H54 (cell line): ENCODE measurements around the gene LGALS3.
A peak's percentile ranks its signal among the peaks of the same experiment; 100 is the strongest.

Experiments
- DNase-seq: peaks from one replicate; pipeline ENCODE4 v3.0.0; 2011; ENCODE audit warnings: low spot score, mixed read lengths; ENCODE audit not compliant: insufficient read length
- FAIRE-seq: peaks from 3 replicates; lab custom pipeline; 2011; peaks lifted over from hg19 to GRCh38; lab: Jason Lieb, UNC
- POLR2A ChIP-seq: IDR thresholded peaks from 2 replicates; pipeline ENCODE4 v1.6.1; 2011; ENCODE audit warnings: low read depth, mild to moderate bottlenecking, low read length

Gene LGALS3

DNA sequence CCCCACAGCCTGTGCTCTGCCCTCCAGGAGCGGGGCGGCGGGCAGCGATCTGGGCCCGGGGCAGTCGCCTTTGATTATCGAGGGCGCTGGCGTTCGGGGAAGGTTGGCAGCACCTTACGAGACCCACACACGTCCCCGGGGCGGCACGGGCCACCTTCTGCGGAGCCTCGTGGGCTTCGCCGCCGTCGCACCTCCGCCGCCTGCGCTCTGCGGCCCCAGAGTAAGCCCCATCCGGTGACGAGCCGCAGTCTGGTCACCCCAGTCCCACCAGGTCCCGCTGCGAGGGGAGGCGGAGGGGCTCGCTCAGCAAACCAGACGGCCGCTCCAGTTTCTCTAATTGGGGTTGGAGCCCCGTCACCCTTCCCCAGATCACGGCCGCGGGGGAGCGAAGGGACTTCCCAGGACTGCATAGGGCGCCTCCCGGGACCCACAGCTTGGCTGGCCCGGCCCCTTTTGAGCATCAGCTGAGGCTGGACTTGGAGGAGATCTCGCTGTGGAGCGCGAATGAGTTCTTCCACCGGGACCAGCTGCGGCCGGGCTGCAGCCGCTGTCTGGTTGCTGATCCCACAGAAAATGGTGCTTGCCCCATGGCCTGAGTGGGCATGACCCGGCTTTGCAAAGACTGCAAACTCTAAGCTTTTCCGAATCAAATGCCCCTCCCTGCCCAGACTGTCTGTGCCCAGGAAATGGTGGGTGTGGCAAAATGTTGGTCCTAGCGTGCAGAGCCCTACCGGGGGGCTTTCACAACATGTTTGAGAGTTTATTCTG lies 560 bp downstream of the LGALS3 start:
- no peak for TF ChIP-seq POLR2A
- FAIRE-seq = no peak
- DNase-seq = peak; percentile 57

DNA sequence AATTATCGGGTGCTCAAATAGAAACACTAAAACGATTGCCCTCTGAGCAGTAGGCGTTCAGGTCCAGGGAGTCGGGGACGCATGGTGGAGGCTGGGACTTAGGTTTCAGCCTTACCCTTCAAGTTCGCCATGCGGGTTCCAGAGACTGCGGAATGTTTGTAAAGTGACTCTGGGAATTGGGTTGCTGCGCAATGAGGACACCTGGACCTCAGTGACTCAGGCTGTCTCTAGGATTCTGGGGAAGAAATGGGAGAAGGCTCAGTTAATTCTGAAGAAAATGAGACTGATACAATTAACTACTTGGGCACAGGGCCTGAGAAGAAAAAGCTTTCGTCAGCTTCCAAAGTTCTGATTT lies 1.1 kb downstream of the LGALS3 start:
- peak; percentile 15 for FAIRE-seq
- peak; percentile 42 for DNase-seq
- TF ChIP-seq POLR2A = no peak

DNA sequence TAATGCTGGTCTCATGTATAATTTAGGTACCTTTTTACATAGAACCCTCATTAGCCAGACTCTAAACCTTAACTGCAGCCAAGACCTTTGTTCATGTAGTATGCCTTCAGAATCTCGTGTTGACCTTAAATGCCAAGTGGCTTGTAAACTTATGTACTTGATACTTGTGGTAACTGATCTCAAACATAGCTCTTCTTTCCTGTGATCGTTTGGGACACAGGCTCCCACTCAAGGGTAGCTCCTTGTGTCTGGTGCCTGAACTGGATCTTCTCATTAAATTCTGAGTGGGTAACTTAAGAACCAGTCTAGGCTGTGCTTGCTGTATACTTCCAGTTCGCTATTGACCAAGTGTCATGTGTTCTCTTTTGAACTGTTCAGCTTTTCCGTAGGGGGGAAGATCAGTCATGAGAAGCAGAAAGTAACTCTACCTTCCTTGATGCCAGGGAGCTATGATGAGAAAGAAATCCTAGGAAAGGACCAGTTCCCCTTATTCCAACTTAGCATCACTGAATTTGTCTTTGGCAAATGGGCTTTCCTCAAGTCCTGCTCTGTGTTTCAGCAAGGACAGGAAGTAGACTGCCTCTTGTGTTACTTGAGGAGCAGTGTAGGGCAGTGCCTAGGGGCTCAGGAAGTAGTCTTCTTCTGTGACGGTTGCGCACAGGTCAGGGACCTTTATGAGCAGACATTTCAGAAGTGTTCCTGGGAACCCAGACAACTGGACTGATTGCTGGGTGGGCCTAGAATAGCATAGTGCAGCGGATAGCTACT lies 2.5 kb downstream of the LGALS3 start:
- no peak for DNase-seq
- TF ChIP-seq POLR2A = no peak
- no peak for FAIRE-seq

DNA sequence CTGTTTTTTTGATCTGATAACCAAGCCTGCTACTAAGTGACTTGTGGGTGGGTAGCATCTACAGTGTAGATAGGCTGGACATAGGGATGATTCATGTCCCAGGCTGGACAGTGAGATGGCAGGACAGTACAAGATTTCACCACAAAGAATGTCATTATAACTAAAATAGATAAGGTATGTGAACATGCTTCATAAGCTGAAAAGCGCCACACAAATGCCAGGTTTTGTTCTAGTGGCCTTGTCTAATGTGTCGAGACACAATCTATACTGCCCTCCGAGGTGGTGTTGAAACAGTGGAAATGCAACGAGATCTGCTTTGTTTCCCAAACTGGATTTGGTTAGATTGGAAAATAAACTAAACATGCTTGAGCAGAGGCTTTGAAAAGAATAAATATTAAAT lies 4.4 kb downstream of the LGALS3 start:
- TF ChIP-seq POLR2A = no peak
- DNase-seq = no peak
- no peak for FAIRE-seq

DNA sequence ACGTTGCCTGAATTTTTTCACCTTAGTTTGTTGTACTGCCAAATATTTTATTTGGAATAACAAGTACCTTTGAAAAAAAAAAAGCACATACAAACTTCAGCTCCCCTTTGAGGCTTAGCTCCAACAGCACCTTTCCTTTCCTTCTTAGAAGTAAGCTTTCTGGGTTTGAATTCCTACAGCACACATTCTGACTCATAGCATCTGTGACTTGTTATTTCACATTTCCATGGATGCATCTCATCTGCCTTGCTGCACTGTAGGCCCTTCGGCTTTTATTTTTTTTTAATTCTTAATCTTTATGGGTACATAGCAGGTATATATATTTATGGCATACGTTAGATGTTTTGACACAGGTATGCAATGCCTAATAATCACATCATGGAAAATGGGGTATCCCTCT lies 7.2 kb downstream of the LGALS3 start:
- TF ChIP-seq POLR2A = no peak

DNA sequence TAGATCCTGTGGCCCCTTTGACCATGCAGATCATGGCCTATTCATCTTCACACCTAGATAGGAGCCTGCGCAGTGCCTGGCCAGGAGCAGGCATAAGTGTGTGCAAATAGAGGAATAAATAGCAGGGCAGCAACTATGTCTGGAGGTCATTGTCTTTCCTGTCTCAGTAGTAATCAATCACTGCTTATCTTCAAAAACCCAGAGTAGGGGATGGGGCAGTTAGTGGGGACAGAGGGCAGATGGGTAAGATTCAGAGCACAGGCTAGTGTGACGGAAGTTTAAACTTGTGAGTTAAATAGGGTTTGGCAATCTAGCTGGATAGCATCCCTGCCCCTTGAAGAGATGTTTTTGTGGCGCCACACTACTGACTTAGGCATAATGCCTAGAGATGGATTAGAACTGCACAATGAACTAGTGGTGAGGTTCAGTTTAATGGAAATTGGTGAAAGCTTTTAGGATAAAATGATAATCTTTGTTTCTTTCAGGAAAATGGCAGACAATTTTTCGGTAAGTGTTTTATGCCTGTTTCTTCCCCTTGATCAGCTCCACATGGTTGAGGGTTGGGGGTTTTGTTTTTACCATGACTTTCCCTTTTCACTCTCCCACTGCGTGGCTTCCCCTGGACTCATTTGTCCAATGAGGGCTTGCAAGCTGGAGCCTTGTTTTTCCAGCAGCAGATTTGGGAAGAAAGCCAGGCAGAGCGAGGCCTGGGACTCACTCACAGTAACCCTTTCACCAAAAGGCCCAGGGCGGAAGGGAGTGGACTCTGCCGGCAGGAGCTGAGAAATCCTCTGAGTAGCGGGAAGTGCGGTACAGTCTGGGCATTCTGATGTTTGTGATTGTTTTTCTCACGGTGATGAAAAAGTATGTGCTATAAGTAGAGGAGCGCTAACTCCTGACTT lies 8.1 kb downstream of the LGALS3 start:
- DNase-seq (no peak), FAIRE-seq (no peak)
- no peak for TF ChIP-seq POLR2A

More for the DNA sequence above, 7.2 kb downstream of the LGALS3 start:
- DNase-seq (no peak), FAIRE-seq (no peak)

DNA sequence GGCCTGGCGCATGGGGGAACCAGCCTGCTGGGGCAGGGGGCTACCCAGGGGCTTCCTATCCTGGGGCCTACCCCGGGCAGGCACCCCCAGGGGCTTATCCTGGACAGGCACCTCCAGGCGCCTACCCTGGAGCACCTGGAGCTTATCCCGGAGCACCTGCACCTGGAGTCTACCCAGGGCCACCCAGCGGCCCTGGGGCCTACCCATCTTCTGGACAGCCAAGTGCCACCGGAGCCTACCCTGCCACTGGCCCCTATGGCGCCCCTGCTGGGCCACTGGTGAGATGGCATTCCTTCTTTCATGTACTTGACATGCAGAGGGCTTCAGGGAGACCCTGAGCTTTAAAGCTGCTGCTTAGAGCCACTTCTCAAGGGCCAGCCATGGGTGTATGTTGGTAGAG lies 9.0 kb downstream of the LGALS3 start:
- no peak for TF ChIP-seq POLR2A
- no peak for DNase-seq
- FAIRE-seq = no peak

DNA sequence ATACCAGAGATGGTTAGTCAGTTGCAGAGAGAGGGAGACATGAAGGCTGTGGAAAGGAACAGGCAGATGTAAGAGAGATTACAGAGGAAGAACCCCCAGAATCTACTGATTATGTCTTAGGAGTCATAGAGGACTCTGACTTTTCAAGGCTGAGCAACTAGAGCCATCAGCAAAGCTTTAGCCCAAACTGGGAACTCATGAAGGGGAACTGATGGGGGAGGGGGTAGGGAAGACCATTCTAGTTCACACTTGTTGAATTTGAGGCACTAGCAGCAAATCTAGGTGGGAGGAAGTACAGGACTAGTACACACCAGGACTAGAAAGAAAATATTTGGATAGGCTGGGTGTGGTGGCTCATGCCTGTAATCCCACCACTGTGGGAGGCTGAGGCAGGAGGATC lies 10.1 kb downstream of the LGALS3 start:
- DNase-seq = no peak
- no peak for FAIRE-seq
- no peak for TF ChIP-seq POLR2A

DNA sequence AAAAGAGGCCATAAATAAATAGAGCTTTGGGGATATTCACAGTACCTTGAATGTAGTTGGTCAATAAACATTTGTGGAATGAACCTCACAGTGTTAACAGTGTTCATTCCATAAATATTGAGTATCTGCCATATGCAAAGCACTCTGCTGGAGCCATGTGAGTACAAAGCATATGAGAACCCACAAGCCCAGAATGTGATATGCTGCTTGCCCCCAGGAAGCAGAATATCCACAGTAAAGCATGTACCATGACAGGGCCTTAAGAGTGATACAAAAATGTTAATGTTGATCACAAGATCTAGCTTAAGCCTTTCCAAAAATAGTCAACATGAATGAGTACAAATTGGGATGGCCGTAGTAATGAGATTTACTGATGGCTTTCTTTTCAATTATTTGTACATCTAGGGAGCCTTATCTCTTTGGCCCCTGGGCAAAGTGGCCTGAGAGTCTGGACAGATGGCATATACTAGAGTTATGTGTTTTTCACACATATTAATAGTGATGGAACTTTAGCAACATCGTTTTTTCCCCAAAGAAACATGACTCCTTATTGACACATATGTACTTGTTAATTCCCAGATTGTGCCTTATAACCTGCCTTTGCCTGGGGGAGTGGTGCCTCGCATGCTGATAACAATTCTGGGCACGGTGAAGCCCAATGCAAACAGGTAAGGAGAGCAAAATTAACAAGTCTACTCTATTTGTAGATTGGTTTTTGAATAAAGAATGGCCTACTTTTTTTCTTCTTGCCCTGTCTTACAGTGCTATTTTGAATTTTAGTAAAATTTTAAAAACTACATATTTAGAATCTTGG lies 10.9 kb downstream of the LGALS3 start:
- no peak for FAIRE-seq

DNA sequence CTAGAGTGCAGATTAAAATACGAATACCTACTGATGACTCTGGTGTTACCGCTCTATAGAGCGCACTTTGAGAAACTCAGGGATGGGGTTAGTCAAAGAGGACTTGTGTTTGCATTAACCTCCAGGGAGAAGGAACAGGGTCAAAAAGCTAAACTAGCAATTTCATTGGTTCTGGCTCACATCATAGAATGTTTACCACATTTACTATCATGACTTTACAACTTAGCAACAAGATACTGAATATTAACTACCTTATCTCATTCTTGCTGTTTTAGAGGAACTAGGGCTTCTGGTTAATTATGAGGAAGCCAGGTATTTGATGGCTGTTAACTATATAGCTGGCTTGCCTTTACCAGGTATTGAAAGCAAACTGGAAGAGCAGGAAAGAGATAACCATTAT lies 12.8 kb downstream of the LGALS3 start:
- TF ChIP-seq POLR2A = no peak
- no peak for FAIRE-seq
- DNase-seq = no peak

More for the DNA sequence above, 10.9 kb downstream of the LGALS3 start:
- TF ChIP-seq POLR2A = no peak
- DNase-seq = no peak

DNA sequence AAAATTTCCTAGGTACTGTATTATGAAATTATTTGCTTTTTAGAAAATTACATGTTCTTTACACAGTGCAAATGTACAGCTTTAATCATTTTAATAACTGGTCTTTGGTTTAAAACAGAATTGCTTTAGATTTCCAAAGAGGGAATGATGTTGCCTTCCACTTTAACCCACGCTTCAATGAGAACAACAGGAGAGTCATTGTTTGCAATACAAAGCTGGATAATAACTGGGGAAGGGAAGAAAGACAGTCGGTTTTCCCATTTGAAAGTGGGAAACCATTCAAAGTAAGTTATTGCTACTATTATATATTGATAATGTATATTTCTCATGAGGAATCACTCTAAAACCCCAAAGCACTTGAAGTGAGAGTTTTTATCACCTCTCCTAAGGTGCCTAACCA lies 13.4 kb downstream of the LGALS3 start:
- DNase-seq (no peak), FAIRE-seq (no peak)
- TF ChIP-seq POLR2A = no peak

DNA sequence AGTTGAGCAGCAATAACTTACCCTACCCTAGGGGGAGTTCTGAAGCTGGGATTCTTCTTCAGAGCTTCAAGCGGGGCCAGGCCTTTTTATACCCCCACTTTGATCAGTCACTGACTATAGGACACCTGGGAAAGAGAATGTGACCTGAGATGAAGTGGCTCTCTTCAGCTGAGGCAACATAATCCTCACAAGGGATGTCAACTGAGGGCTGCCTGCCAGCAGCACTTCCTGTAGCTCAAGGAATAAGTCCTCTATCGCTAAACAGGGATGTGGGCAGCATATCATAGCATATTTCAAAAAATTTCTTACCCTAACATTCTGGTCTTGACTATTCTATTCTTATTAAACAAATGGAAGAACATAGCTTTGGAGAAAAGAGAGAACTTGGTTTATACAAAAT lies 17.4 kb downstream of the LGALS3 start:
- DNase-seq (no peak), FAIRE-seq (no peak)
- TF ChIP-seq POLR2A = no peak

DNA sequence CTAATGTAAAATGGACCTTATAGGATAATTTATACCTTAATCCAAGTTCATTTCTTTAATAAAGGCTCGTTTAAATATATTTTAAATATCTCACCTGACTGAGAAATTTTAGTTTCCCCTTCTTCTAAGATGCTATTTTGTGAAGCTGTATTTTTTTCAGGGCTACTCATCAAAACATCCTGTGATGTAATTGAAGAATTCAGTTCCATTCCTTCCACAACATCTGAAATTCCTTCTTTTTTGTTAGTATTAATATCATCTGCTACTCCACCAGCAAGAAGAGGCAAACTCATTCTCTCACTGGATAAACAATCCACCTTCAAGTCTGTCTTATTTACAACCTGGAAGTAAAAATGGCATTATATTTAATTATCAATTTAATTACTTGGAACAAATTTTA lies 22.5 kb downstream of the LGALS3 start:
- DNase-seq = no peak
- no peak for FAIRE-seq
- TF ChIP-seq POLR2A = no peak
